ENCODE measurements around the gene CDCA5.
"Not testable (repeated sequence)": the region's sequence is repeated elsewhere in the genome, so short reads cannot be mapped to it uniquely, and the experiment has no call there.

Gene CDCA5

DNA sequence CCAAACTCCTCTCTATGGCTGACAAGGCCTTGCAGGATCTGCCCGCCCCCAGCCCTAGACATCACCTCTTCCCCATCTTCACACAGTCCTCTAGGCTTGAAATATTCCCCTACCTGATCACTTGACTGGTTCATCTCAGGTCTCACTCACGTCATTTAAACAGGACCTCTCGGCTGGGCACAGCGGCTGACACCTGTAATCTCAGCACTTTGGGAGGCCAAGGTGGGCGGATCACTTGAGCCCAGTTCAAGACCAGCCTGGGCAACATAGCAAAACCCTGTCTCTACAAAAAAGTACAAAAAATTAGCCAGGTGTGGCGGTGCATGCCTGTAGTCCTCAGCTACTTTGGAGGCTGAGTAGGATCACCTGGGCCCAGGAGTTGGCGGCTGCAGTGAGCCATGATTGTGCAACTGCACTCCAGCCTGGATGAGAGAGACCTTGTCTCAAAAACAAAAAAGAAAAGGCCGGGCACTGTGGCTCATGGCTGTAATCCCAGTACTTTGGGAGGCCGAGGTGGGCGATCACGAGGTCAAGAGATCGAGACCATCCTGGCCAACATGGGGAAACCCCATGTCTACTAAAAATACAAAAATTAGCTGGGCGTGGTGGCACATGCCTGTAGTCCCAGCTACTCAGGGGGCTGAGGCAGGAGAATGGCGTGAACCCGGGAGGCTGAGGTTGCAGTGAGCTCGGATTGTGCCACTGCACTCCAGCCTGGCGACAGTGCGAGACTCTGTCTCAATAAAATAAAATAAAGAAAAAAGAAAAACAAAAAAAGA is 35.2 kb upstream of the CDCA5 start:
- DNase-seq, result not testable (repeated sequence)

DNA sequence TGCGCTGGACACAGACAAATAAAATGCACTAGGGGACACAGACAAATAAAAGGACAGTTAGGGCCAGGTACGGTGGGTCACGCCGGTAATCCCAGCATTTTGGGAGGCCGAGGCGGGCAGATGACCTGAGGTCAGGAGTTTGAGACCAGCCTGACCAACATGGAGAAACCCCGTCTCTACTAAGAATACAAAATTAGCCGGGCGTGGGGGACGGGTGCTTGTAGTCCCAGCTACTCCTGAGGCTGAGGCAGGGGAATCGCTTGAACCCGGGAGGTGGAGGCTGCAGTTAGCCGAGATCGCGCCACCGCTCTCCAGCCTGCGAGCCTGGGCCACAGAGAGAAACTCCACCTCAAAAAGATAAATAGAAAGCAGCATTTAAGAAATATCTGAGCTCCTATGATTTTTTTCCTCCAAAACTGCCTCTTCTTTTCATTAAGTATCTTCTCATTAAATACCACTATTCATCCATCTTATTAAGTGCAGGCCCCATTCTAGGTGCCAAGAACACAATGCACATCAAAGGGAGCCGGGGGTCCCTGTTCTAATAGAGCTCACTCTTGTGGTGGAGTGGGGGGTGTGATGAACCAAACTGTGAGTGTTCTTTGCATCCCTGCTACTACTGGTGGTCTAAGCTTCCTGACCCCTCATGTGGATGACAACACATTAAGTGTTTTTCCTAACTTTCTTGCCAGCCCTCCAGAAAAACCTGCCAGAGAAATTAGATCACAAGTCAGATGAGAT is 34.4 kb upstream of the CDCA5 start:
- DNase-seq, result no peak

DNA sequence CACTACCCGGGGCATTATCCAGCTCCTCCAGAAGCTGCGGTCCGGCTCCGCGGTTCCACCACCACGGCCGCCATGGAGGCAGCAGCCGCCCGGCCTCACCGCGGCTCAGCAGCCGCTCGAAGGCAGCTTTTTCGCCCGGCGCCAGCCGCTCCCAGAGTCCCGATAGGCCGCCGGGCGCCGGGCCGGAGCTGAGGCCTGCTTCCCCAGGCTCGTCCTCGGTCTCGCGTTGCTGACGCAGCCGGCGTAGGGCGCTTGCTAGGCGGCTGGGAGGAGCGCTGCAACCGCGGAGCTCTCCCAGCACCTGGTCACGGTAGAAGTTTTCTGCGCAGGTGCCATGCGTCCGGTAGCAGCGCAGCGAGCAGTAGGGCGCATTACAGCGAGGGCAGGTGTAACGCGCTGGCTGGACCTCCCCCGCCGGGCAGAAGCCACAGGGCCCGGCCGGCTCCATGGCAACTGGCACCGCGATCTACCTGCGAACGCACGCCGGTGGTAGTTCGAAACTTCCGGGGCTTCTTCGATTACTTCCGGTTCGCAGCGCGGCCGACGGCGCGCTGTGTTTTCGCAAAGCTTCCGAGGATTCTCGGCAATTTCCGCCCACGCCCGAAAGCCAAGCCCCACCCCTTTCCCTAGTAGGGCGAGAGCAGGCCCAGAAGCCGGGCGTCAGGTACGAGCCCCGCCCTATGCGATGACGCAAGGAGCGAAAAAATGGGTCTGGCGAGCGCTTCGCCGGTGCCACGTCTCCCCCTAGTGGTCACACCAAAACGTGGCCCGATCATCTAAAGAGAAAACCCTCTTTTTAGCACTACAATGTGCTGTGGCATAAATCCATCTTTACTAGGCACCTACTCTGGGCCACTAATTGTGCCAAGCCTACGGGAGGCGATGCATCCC is 33.6 kb upstream of the CDCA5 start, which contains the start of gene ZNHIT2:
TSS of gene ZNHIT2 (minus strand) at position 496 of the 891 bp plus-strand sequence. CDS start at position 448, 48 bp downstream.
- peak; percentile 99 to 100 (median 100) for DNase-seq

DNA sequence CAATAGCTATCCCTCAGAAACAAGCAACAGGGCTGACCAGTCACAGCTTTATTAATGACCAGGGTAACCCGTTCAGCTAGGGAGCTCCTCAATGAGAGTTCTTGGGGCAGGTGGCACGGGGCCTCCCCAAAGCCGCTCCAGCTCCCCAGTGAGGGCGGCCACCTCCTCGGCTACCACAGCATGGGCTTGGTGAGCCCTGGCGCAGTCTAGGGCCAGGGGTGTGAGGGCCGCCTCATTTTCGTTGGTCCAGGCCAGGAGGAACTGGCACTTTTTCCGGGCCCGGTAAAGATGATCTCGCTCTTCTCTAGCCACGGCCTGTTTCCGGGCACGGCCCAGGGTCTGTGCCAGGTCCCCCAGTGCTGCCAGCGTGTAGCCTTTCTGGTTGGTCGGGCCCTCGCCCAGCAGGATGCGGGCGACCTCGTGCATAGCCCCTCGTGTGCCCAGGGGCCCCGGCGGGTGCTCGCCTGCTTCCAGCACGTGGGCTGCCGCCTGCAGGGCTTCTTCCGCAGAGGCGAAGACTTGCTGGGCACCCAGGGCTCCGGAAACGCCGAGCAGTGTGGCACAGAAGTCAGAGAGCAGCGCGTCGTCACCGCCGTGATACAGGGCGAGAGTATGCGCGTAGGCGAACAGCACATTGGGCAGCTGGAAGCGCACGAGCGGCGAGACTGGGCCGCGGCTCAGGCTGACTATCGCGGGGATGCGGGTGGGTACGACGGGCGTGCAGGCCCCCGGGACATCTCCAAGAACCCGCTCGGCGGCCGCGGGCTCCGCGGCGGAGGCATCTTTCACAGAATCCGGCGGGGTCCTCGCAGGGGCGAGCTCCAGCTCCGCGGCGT is 32.7 kb upstream of the CDCA5 start:
- DNase-seq, result peak in 3 of 4 experiments; percentile 36 to 58 (median 41)

DNA sequence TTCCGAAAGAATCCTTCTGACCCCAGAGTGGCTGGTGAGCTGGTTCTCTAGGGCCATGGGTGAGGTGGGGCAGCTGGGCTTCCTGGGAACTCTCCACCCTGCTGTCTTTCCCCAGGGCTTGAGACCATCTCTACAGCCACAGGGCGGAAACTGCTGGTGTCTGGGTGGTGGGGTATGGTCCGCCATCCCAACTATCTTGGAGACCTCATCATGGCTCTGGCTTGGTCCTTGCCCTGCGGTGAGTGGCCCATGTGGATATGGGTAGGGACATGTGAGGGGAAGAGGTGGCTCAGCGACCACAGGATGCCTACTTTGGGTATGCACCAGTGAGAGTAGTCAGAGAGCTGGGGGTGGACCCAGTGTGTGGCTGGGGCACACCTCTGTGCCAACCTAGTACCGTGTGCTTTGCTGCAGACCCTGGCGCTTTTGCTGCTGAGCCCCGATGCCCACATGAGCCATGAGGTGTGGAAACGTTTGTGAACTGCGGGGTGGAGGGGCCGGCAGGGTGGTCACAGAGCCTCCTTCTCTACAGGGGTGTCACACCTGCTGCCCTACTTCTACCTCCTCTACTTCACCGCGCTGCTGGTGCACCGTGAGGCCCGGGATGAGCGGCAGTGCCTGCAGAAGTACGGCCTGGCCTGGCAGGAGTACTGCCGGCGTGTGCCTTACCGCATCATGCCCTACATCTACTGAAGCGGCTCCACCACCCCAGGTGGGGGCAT is 31.7 kb upstream of the CDCA5 start:
- DNase-seq, result no peak

DNA sequence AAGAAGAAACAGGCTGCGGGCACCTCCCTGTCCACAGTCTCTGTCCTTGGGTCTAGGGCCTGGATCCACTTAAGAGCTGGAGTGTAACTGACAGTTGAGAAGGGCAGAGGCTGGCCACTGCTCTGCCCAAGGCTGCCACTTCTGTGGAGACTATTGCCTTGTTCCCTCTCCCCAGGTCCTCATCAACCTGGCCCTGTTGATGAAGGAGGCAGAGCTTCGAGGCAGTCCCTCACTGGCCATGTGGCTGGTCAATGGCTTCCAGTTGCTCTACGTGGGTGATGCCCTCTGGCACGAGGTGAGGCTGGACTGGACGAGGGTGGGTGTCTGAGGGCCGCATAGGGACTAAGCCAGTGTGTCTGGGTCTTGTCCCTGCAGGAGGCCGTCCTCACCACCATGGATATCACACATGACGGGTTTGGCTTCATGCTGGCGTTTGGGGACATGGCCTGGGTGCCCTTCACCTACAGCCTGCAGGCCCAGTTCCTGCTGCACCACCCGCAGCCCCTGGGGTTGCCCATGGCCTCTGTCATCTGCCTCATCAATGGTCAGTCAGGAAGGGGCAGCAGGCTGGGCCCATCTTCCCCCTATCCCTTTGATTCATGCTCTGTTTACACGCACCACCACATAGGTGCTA is 30.8 kb upstream of the CDCA5 start:
- DNase-seq, result no peak

DNA sequence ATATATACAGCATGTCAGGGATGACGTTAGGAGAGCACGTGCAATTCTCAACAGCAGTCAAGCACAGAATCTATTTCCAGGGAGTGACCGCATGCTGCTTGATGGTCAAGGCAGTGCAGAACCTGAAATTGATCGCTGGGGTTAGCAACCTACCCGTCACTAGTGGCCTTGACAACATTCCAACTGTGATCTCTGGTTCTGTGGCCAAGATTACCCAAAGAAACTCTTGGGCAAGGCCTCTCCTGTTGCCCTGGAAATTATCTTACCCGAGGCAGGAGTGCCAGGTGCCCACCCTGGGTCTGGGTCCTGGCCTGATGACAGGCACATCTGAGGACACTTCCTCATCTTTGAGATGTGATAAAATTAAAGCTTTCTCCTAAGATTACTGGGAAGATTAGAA is 30.0 kb upstream of the CDCA5 start:
- no peak for DNase-seq

DNA sequence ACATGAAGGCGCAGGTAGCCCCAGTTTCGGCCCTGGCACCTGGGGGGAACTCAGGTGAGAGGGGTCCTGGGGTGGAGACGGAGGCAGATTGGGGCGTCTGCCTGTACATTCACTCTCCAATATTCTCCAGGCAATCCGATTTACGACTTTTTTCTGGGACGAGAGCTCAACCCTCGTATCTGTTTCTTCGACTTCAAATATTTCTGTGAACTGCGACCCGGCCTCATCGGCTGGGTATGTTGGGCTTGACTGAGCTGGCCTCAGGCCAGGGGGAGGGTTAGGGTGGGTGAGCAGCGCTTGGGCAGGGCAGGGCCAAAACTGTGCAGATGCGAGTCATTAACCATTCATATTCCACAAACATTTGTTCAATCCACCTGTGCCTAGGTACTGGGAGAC is 29.5 kb upstream of the CDCA5 start:
- DNase-seq, result no peak

DNA sequence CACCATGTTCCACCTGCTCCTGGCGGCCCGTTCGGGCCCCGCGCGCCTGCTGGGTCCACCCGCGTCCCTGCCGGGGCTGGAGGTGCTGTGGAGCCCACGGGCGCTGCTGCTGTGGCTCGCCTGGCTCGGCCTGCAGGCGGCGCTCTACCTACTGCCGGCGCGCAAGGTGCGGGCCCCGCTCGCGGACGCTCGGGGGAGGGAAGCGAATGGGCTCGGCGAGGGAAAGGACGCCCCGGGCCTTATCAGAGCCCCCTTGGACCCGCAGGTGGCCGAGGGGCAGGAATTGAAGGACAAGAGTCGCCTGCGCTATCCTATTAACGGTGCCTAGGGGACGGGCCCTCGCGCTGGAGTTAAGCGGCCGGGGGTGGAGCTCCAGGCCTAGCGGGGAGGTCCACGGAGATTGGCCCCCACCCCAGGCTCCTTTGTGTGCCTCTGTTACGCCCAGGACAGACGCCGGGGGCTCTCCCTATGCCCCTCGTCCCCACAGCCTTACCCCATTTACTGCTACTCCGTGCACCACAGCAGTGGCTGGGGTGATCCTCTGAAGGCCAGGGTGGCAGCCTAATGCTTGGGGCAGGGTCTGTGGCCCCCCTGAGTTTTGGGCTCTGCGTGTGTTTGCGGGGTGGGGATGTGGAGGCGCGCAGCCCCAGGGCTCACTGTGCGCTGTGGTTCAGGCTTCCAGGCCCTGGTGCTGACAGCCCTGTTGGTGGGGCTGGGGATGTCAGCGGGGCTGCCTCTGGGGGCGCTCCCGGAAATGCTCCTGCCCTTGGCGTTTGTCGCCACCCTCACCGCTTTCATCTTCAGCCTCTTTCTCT is 28.9 kb upstream of the CDCA5 start:
- DNase-seq, result peak; percentile 50 to 76 (median 54)

DNA sequence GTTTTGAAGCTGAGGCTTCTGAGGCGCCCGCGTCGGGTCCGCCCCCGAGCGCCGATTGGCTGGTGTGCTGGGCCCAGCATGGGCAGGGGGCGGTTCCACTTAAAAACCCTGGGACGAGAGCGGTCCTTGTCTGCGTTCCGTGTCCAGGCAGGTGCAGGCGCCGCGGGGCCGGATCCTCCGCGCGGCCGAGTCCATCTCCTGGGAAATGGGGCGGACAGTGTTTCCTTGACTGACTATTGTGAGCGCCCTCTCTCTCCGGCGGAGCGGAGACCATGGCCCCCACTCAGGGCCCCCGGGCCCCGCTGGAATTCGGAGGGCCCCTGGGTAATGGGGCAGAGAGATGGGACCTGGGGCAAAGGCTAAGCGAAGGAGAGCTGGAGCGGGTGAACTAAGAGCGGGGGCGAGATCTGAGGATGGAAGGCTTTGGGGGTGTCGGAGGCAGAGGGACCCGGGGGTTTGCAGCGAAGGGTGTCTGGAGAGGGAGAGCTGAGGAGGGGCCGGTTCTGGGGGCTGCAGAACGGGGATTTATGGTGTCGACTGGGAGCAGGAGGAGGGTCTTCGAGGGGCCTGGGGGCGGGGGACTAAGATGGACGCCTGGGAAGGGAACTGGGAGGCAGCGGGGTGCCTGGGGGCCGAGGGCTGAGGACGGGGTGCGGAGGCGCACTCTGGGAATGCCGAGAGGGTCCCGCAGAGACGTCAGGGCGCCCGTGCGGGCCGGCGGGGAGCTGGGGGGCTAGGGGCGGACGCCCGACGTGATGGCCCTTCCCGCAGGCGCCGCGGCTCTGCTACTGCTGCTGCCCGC is 28.1 kb upstream of the CDCA5 start, which contains the start of gene TM7SF2:
TSS of gene TM7SF2 (plus strand) at position 129 of the 802 bp plus-strand sequence. CDS start at position 273, 144 bp downstream.
- peak; percentile 61 to 92 (median 74) for DNase-seq

DNA sequence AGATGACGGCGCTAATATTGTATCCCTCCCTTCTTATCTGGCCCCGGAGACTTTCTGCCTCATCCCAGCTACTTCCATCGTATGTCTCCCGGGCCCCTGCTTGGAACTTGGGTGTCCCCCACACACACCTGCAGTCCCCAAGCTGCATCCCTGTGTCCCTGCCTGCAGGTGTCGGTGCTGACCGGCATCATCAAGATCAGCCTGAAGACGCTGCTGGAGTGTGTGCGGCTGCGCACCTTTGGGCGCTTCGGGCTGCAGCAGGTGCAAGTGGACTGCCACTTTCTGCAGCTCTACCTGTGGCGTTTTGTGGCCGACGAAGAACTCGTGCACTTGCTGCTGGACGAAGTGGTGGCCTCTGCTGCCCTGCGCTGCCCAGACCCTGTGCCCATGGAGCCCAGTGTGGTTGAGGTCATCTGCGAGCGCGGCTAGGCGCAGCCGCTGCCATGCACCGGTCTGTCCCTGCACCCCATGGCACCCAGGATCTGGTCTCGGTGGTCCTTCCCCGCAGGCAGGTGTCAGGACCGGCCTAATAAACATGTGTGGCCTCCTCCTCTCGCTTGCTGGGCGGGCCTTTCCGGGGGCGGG is 27.4 kb upstream of the CDCA5 start:
- DNase-seq, result no peak

DNA sequence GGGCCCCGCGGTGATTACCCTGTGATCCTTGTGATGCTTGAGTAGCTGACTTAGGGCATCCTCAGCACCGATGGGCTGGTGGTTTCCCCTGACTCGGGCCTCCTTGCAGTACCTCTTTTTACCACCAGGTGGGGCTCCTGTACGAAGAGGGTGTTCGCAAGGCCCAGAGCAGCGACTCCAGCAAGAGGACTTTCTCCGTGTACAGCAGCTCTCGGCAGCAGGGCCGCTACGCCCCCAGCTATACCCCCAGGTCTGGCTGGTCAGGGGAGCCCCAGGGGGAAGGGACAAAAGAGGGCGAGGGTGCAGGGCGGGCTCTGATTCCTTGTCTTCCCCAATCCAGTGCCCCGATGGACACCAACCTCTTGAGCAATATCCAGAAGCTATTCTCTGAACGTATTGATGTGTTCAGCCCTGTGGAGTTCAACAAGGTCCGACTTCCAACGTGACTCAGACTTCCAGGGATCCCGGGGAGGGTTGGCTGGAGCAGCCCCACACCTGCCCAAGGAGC is 26.6 kb upstream of the CDCA5 start:
- DNase-seq, result peak; percentile 93 to 100 (median 96)

DNA sequence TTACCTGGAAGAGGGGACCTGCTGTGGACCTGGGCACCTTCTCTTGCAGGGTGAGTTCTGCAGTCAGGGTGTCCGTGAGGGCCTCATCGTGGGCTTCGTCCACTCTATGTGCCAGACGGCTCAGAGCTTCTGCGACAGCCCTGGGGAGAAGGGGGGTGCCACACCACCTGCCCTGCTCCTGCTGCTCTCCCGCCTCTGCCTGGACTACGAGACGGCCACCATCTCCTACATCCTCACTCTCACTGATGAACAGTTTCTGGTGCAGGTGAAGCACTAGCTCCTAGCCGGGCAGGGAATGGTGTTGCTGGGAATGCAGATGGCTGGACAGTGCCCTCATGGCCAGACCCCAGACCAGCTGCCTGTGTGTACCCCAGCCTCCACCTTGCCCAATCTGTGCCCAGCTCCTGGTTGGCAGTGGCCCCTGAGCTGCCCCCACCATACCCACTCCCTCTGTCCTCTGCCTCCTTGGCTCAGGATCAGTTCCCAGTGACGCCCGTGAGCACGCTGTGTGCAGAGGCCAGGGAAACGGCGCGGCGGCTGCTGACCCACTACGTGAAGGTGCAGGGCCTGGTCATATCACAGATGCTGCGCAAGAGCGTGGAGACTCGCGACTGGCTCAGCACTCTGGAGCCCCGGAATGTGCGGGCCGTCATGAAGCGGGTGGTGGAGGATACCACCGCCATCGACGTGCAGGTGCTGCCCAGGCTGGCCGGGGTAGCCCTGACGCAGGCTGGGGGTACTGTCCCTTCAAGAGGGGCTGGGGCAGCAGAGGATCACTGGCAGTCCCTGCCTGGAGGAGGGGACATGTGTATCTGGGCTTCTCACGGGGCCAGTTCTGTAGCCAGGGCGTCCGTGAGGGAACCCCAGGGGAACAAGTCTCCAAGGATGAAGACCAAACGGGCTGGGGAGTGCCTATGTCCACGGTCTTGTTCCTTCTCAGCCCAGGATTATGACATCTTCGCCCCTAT is 25.7 kb upstream of the CDCA5 start:
- DNase-seq, result no peak

DNA sequence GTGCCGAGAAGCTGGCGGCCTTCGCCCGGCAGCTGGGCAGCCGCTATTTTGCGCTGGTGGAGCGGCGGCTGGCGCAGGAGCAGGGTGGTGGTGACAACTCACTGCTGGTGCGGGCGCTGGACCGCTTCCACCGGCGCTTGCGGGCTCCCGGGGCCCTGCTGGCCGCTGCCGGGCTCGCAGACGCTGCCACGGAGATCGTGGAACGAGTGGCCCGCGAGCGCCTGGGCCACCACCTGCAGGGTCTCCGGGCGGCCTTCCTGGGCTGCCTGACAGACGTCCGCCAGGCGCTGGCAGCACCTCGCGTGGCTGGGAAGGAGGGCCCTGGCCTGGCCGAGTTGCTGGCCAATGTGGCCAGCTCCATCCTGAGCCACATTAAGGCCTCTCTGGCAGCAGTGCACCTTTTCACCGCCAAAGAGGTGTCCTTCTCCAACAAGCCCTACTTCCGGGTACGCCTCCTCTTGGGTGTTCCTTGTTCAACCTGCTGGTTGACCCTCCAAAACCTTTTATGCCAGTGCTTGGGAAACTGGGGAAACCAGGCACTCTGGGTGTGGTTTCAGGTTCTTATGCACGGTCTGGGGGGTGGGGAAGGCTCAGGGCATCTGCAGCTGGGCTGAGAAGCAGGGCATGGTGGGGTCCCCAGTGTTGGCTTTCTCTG is 24.8 kb upstream of the CDCA5 start:
- no peak for DNase-seq

DNA sequence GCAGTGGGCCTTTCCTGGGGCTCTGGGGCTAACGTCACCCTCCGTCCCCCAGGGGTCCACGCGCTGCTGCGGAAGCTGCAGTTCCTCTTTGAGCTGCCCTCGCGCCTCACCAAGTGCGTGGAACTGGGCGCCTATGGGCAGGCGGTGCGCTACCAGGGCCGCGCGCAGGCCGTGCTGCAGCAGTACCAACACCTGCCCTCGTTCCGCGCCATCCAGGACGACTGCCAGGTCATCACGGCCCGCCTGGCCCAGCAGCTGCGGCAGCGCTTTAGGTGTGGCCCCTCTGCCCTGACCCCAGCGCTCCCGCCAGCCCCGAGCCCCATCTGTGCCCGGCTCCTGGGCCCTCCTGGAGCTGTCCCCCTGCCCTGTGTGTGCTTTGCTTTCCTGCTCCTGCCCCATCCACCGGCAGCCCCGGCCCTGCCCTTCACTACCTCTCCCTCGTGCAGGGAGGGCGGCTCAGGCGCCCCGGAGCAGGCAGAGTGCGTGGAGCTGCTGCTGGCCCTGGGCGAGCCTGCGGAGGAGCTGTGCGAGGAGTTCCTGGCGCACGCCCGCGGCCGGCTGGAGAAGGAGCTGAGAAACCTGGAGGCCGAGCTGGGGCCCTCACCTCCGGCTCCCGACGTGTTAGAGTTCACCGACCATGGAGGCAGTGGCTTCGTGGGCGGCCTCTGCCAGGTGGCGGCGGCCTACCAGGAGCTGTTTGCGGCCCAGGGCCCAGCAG is 24.1 kb upstream of the CDCA5 start:
- DNase-seq, result no peak

DNA sequence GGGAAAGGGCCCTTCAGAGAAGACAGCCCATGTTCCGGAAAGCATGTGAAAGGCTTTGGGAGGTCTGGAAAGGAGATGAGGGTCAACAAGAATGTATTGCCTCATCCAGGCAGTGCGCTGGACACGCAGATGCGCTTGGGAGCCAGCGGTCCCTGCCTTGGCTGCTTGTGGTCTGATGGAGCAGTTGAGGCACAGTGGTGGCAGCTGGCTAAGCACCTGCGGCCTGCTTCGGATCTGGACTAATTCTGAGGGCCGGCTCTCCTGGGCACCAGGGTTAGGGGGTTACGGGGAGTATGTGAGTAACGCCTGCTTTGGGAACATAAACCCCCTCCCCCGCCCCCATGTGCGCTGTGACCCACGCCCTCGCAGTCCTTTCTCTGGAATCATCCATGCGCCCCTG is 23.2 kb upstream of the CDCA5 start:
- DNase-seq, result no peak
